H9 (cell line): ENCODE data around the gene HAUS8. TPM values are rescaled to one million over a fixed set of nuclear protein-coding genes. Genes with fewer than 3 reads are reported as not detected.
A peak's percentile ranks its signal among the peaks of the same experiment; 100 is the strongest.

Experiments used
- DNase-seq: peaks from one replicate; pipeline ENCODE4 v3.0.0-alpha.2; 2017
- H2AFZ ChIP-seq: one replicate; pipeline ENCODE4 v1.6.1; 2013; ENCODE audit warnings: mild to moderate bottlenecking, low read length, control low read depth, moderate library complexity
- H2AK5ac ChIP-seq: 2 replicates; pipeline ENCODE4 v1.6.1; 2013; ENCODE audit warnings: low read length, control low read depth, mixed read lengths; ENCODE audit not compliant: insufficient read length
- H2BK120ac ChIP-seq: one replicate; pipeline ENCODE4 v1.6.1; 2013; ENCODE audit warnings: low read depth, mild to moderate bottlenecking, low read length, control low read depth, inconsistent platforms; ENCODE audit not compliant: poor library complexity, severe bottlenecking
- H2BK12ac ChIP-seq: 2 replicates; pipeline ENCODE4 v1.6.1; 2013; ENCODE audit warnings: low read length, control low read depth, mixed read lengths, low read depth; ENCODE audit not compliant: insufficient read length
- H2BK15ac ChIP-seq: 2 replicates; pipeline ENCODE4 v1.6.1; 2013; ENCODE audit warnings: low read depth, low read length, control low read depth
- H2BK20ac ChIP-seq: one replicate; pipeline ENCODE4 v1.6.1; 2013; ENCODE audit warnings: low read depth, mild to moderate bottlenecking, low read length, control low read depth, inconsistent platforms; ENCODE audit not compliant: poor library complexity, severe bottlenecking
- H2BK5ac ChIP-seq: 2 replicates; pipeline ENCODE4 v1.6.1; 2013; ENCODE audit warnings: low read length, control low read depth, mixed read lengths; ENCODE audit not compliant: insufficient read length
- H3K14ac ChIP-seq: 2 replicates; pipeline ENCODE4 v1.6.1; 2013; ENCODE audit warnings: low read length, control low read depth; ENCODE audit not compliant: insufficient read depth
- H3K18ac ChIP-seq: 2 replicates; pipeline ENCODE4 v1.6.1; 2013; ENCODE audit warnings: low read depth, mild to moderate bottlenecking, mixed read lengths, low read length, control low read depth; ENCODE audit not compliant: insufficient read length
- H3K23ac ChIP-seq: 2 replicates; pipeline ENCODE4 v1.6.1; 2013; ENCODE audit warnings: low read length, control low read depth, mixed read lengths, low read depth; ENCODE audit not compliant: insufficient read length
- H3K23me2 ChIP-seq: 2 replicates; pipeline ENCODE4 v1.6.1; 2013; ENCODE audit warnings: low read depth, mild to moderate bottlenecking, mixed read lengths, low read length, control low read depth; ENCODE audit not compliant: insufficient read length, poor library complexity, severe bottlenecking
- H3K27ac ChIP-seq: 2 replicates; pipeline ENCODE4 v1.5.1; 2013; ENCODE audit warnings: low read length, control low read depth, mixed read lengths, low read depth; ENCODE audit not compliant: insufficient read length
- H3K27me3 ChIP-seq: 2 replicates; pipeline ENCODE4 v1.6.1; 2013; ENCODE audit warnings: low read length, control low read depth, inconsistent platforms; ENCODE audit not compliant: insufficient read depth
- H3K4ac ChIP-seq: 2 replicates; pipeline ENCODE4 v1.6.1; 2013; ENCODE audit warnings: low read depth, mild to moderate bottlenecking, control low read depth, inconsistent platforms, low read length, moderate library complexity
- H3K4me1 ChIP-seq: 2 replicates; pipeline ENCODE4 v1.6.1; 2013; ENCODE audit warnings: low read length, control low read depth, inconsistent platforms; ENCODE audit not compliant: insufficient read depth
- H3K4me2 ChIP-seq: 2 replicates; pipeline ENCODE4 v1.6.1; 2013; ENCODE audit warnings: low read length, control low read depth, mixed read lengths; ENCODE audit not compliant: insufficient read length, insufficient read depth
- H3K56ac ChIP-seq: 2 replicates; pipeline ENCODE4 v1.6.1; 2013; ENCODE audit warnings: low read depth, mild to moderate bottlenecking, mixed read lengths, low read length, control low read depth; ENCODE audit not compliant: insufficient read length
- H3K79me1 ChIP-seq: 2 replicates; pipeline ENCODE4 v1.6.1; 2013; ENCODE audit warnings: low read depth, mild to moderate bottlenecking, moderate library complexity, low read length, control low read depth, inconsistent platforms; ENCODE audit not compliant: insufficient read depth, poor library complexity, severe bottlenecking
- H3K79me2 ChIP-seq: 2 replicates; pipeline ENCODE4 v1.6.1; 2013; ENCODE audit warnings: low read length, control low read depth, inconsistent platforms; ENCODE audit not compliant: insufficient read depth
- H3K9ac ChIP-seq: 2 replicates; pipeline ENCODE4 v1.6.1; 2013; ENCODE audit warnings: low read length, control low read depth, mixed read lengths; ENCODE audit not compliant: insufficient read length; ENCODE audit errors: extremely low read depth
- H3K9me3 ChIP-seq: one replicate; pipeline ENCODE4 v1.6.1; 2013; ENCODE audit warnings: low read depth, low read length, inconsistent platforms; ENCODE audit not compliant: control insufficient read depth
- H3T11ph ChIP-seq: one replicate; pipeline ENCODE4 v1.6.1; 2013; ENCODE audit warnings: mild to moderate bottlenecking, low read length, control low read depth, inconsistent platforms
- H4K20me1 ChIP-seq: one replicate; pipeline ENCODE4 v1.6.1; 2013; ENCODE audit not compliant: control insufficient read depth, insufficient read length, insufficient read depth
- H4K5ac ChIP-seq: 2 replicates; pipeline ENCODE4 v1.6.1; 2013; ENCODE audit warnings: low read depth, mild to moderate bottlenecking, mixed read lengths, low read length, control low read depth; ENCODE audit not compliant: insufficient read length
- H4K8ac ChIP-seq: replicated peaks from 2 replicates; pipeline ENCODE4 v1.6.1; 2013; ENCODE audit warnings: low read length, control low read depth, mixed read lengths, low read depth; ENCODE audit not compliant: insufficient read length
- H4K91ac ChIP-seq: 2 replicates; pipeline ENCODE4 v1.6.1; 2013; ENCODE audit warnings: low read depth, mild to moderate bottlenecking, moderate library complexity, mixed read lengths, low read length, control low read depth; ENCODE audit not compliant: insufficient read length
- H3K27ac Mint-ChIP-seq, 3 experiments: 2 replicates in 2 of 3; 3 replicates in 1 of 3; pipeline ENCODE4 v1.8.0; 2020 to 2021; ENCODE audit warnings: mixed read lengths in 3 of 3, mild to moderate bottlenecking in 1 of 3, moderate library complexity in 1 of 3
- H3K27me3 Mint-ChIP-seq: 2 replicates; pipeline ENCODE4 v1.8.0; 2021; ENCODE audit warnings: low read depth, mild to moderate bottlenecking, moderate library complexity, mixed read lengths
- H3K36me3 Mint-ChIP-seq, 3 experiments: 2 replicates in 2 of 3; 3 replicates in 1 of 3; pipeline ENCODE4 v1.8.0; 2020 to 2021; ENCODE audit warnings: low read depth in 3 of 3, mixed read lengths in 3 of 3; ENCODE audit not compliant: insufficient read depth in 1 of 3
- H3K4me1 Mint-ChIP-seq, 2 experiments: 2 replicates each; pipeline ENCODE4 v1.8.0; 2020; ENCODE audit warnings: mixed read lengths in 2 of 2
- H3K4me3 Mint-ChIP-seq, 2 experiments: 2 replicates in 1 of 2; 3 replicates in 1 of 2; pipeline ENCODE4 v1.8.0; 2020 to 2021; ENCODE audit warnings: mild to moderate bottlenecking in 2 of 2, mixed read lengths in 2 of 2, moderate library complexity in 1 of 2
- H3K9me3 Mint-ChIP-seq, 2 experiments: 2 replicates in 1 of 2; 3 replicates in 1 of 2; pipeline ENCODE4 v1.8.0; 2020; ENCODE audit warnings: mild to moderate bottlenecking in 2 of 2, mixed read lengths in 2 of 2, moderate library complexity in 1 of 2
- WGBS: extraction: QIAGEN DNeasy Blood & Tissue Kit; methylation state at CpG from one replicate; pipeline ENCODE4 v1.1.7; 2013; ENCODE audit warnings: missing lambda C conversion rate, low lambda C conversion rate, mixed read lengths; ENCODE audit not compliant: insufficient read length; ENCODE audit errors: extremely low coverage; 5-methylcytosine and 5-hydroxymethylcytosine counted together
- total RNA-seq: library from RNA; stranded (reverse); gene quantifications from 2 replicates; pipeline ENCODE4 v1.2.1, GENCODE V29; 2021
- TF ChIP-seq, protein P1 (sequence below): fragments of 200-600 bp; sonication (generic); conservative IDR thresholded peaks from 3 replicates; pipeline ENCODE4 v1.8.0; 2021; ENCODE audit warnings: antibody characterized with exemption, mild to moderate bottlenecking

The HAUS8 gene
- total RNA-seq, 1 experiment from 2014 or later: 27.8 TPM

DNA sequence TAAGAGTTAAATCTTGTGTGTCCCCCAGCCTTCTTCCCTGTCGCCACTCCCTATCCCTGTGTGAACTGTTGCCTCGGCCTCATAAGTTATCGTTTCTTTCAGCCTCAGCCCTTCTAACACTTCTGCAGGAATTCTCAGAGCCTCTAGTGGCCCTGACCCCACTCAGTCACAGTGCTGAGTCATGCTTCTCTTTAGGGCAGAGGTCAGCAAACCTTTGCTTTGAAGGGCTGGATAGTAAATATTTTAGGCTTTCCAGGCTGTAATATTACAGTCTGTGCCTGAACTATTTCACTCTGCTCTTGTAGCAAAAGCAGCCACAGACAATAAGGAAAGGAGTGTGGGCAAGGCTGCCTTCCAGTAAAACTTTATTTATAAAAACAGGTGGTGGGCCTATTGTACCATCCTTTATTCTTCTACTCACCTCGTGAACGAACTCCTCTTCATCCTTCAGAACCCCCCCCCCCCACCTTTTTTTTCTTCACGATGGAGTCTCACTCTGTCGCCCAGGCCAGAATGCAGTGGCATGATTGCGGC is 22.4 kb upstream of the HAUS8 start:
- H3K36me3 Mint-ChIP-seq: peaks cover 14 to 20% (median 15%) of the 10 kb centered on the region in 3 experiments

More for the DNA sequence above, 22.4 kb upstream of the HAUS8 start:
- no peak overlapping the region for H4K5ac ChIP-seq
- no peak overlapping the region for H2BK15ac ChIP-seq
- H4K91ac ChIP-seq: no peak overlapping the region
- no peak overlapping the region for H3T11ph ChIP-seq
- no peak overlapping the region for H4K8ac ChIP-seq
- H3K23ac ChIP-seq: no peak overlapping the region
- no peak overlapping the region for H2BK120ac ChIP-seq
- no peak overlapping the region for H2AFZ ChIP-seq
- H3K79me2 ChIP-seq: peaks cover 2% of the 10 kb centered on the region; the same call in 1 of the 2 replicates
- no peak overlapping the region for H3K14ac ChIP-seq
- DNase-seq: no peak
- no peak overlapping the region for H2BK12ac ChIP-seq
- H3K56ac ChIP-seq: no peak overlapping the region
- H3K9ac ChIP-seq: no peak overlapping the region
- H3K27ac ChIP-seq: no peak overlapping the region
- peak overlapping the region in 1 of 2 experiments; percentile 22; a peak in 1 of 5 replicates for H3K4me3 Mint-ChIP-seq
- no peak overlapping the region for H3K4ac ChIP-seq
- no peak overlapping the region for H2BK5ac ChIP-seq
- no peak overlapping the region for H3K18ac ChIP-seq
- H3K4me1 ChIP-seq: no peaks in the 10 kb centered on the region
- H3K4me1 Mint-ChIP-seq: peaks cover 8 to 9% of the 10 kb centered on the region in 2 experiments
- H3K79me1 ChIP-seq: peaks cover 2% of the 10 kb centered on the region
- no peaks in the 10 kb centered on the region for H3K9me3 ChIP-seq
- H3K9me3 Mint-ChIP-seq: peaks cover 4 to 7% of the 10 kb centered on the region in 2 experiments
- no peaks in the 10 kb centered on the region for H3K23me2 ChIP-seq
- H4K20me1 ChIP-seq: no peaks in the 10 kb centered on the region
- WGBS: no CpG with 5 or more reads among the region's 8 CpGs
- TF ChIP-seq, protein P1, sequence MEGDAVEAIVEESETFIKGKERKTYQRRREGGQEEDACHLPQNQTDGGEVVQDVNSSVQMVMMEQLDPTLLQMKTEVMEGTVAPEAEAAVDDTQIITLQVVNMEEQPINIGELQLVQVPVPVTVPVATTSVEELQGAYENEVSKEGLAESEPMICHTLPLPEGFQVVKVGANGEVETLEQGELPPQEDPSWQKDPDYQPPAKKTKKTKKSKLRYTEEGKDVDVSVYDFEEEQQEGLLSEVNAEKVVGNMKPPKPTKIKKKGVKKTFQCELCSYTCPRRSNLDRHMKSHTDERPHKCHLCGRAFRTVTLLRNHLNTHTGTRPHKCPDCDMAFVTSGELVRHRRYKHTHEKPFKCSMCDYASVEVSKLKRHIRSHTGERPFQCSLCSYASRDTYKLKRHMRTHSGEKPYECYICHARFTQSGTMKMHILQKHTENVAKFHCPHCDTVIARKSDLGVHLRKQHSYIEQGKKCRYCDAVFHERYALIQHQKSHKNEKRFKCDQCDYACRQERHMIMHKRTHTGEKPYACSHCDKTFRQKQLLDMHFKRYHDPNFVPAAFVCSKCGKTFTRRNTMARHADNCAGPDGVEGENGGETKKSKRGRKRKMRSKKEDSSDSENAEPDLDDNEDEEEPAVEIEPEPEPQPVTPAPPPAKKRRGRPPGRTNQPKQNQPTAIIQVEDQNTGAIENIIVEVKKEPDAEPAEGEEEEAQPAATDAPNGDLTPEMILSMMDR: no peak
- no peaks in the 10 kb centered on the region for H3K27me3 Mint-ChIP-seq
- no peak overlapping the region for H2BK20ac ChIP-seq
- no peaks in the 10 kb centered on the region for H3K27me3 ChIP-seq
- H3K27ac Mint-ChIP-seq: 0 out of 7 replicates have a peak overlapping the region, but pooled peaks of 2 of the 3 experiments have one; percentile 1 to 72
- H3K4me2 ChIP-seq: no peak overlapping the region
- H2AK5ac ChIP-seq: no peak overlapping the region
